GM18867 (cell line): Measurements from ENCODE around the gene NPLOC4.

Source experiments
- ATAC-seq: cut with Tn5 transposase; IDR thresholded peaks from one replicate; pipeline ENCODE4 v1.9.1; 2021; ENCODE audit warnings: mild to moderate bottlenecking, moderate library complexity; ENCODE audit not compliant: unreplicated experiment

NPLOC4 gene

GRCh38 chr17:81509972-81510784 is 126.7 kb downstream of the NPLOC4 start:
- no peak for ATAC-seq

GRCh38 chr17:81509207-81509971 is 127.5 kb downstream of the NPLOC4 start:
- ATAC-seq, result no peak

- ATAC-seq, result no peak
These were observed 128.2 kb downstream of the NPLOC4 start for GRCh38 chr17:81508639-81509206.
